ENCODE measurements around the gene PRKACG.
A peak's percentile ranks its signal among the peaks of the same experiment; 100 is the strongest.
"Not testable (repeated sequence)": the region's sequence is repeated elsewhere in the genome, so short reads cannot be mapped to it uniquely, and the experiment has no call there.

PRKACG gene

DNA sequence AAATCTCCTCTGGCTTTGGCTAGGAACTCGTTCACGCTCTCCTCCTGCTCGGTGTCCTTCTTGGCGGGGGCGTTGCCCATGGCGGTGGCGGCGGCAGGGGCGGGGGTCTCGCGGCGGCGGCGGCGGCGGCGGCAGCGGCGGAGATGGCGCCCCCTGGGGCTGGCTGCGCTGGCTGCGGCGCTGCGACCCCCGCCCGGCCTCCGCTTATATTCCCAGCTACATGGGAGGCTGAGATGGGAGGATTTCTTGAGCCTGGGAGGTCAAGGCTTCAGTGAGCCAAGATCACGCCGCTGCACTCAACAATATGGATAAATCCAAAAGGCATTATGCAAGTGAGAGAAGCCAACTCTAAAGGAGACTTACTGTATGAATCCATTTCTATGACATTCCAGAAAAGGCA is at the start of gene PRKACG:
Gene PRKACG, minus strand, starts transcription at position 101 of the 400 bp plus-strand sequence. Its CDS starts 21 bp downstream, at position 80.
- no peak for DNase-seq

DNA sequence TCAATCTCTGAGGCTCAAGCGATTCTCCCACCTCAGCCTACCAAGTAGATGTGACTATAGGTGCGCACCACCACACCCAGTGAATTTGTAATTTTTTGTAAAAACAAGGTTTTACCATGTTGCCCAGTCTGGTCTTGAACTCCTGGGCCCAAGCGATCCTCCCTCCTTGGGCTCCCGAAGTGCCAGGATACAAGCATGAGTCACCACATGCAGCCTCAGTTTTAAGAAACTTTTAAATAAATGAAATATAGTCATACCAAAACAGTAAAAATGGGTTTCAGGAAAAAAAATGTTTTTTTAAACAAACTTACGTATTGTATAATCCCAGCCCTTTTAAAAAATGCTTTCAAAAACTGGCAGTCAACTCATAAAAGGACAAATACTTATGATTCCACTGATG is 48.3 kb upstream of the PRKACG start:
- no peak for DNase-seq

DNA sequence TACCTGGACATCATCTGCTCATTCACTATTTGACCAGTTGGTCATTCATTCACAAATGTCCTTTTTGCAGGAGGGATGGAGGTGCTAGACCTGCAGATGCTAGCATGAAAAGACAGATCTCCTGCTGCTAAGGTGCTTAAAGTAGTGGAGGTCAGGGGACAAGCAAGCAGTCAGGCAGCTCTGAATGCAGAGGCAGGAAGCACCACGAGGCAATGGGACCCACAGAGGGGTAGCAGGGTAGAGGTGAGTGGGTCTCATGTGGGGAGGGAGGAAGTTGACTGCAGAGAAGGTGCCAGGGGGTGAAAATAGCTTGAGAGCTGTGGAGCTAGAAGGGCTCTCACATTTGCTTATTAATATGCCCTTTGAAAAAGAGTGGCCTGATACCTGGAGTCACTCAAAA is 46.9 kb upstream of the PRKACG start:
- no peak for DNase-seq

DNA sequence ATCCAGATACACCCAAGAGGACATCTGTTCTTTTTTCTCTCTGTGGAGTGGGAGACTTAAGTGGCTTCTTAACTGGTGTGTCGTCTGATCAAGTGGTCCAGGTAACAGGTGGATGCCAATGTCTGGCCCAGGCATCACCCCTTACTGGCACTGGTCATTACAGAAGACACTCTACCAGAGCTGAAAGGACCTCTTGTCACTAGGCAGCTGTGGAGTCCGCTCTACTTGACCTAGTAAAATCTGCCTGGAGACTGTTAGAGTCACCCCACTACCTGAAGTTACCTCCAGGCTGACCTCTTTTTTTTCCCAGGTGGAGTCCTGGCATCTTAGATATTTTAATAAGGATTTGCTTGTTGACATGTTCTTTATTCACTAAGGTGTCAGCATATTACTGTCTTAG is 44.2 kb upstream of the PRKACG start:
- DNase-seq: no peak

DNA sequence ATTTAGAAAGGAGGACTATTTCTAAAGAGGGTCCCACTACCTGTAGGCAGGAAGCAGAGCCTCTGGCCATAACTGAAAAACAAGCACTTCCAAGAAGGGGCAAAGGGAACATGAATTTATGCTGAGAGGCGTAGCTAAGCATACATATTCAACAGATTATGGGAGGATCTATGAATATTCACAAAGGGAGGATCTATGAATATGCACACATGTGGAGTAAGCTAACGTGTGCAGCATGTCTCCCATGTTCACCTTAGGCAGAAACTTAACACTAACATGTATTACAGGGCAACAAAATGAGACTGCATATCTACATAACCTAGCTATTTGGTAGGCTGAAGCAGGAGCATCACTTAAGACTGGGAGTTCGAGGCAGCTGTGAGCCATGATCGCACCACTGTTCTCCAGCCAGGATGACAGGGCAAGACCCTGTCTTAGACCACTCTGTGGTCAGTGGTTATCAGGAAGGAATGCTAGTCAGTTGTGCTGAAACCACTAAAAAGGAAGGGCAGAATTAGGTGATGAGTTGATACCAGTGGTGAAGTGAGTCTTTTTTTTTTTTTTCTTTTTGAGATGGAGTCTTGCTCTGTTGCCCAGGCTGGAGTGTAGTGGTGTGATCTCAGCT is 42.4 kb upstream of the PRKACG start:
- DNase-seq: no peak

DNA sequence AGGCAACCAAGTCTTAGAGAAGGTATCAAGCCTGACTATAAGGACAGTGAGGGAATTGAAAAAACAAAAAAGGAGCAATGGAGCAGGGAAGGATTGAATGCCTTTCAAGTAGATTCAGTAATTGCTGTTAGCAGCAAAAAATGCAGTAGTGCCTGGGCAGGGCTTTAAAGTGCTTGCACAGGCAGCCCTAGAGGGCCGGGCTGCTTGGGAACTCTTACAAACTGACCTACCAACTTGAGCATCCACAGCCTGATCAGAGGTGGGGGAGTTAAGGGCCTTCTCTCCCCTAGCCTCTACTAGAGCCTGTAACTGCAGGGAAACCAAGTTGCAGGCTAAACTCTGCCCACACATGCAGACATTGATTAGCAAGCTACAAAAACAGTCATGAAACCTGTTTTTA is 41.1 kb upstream of the PRKACG start:
- no peak for DNase-seq

DNA sequence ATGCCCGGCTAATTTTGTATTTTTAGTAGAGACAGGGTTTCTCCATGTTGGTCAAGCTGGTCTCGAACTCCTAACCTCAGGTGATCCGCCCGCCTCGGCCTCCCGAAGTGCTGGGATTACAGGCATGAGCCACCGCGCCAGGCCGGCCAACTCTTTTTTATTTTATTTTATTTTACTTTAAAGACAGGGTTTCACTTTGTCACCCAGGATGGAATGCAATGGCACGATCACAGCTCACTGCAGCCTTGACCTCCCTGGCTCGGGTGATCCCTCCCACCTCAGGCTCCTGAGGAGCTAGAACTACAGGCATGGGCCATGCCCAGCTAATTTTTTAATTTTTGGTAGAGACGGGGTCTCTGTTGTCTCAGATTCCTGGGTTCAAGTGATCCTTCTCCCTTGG is 37.0 kb upstream of the PRKACG start:
- DNase-seq: not testable (repeated sequence)

DNA sequence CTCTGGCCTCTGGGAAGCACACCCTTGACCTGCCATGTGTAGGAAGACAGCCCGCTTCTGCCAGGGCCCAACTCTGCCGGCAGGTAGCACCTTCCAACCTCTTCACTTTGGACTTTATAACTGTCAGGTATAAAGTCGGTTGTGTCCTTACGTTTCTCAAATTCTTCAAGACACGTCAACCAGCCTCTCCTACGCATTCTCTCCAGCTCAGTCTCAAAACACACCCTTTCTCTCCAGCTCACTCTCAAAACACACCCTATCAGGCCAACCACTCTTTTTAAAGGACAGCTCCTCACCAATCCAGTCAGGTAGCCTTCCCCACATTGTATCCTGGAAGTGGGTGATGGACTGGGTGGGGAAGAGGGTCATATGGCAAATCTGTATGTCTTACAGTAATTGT is 35.2 kb upstream of the PRKACG start:
- DNase-seq: no peak

DNA sequence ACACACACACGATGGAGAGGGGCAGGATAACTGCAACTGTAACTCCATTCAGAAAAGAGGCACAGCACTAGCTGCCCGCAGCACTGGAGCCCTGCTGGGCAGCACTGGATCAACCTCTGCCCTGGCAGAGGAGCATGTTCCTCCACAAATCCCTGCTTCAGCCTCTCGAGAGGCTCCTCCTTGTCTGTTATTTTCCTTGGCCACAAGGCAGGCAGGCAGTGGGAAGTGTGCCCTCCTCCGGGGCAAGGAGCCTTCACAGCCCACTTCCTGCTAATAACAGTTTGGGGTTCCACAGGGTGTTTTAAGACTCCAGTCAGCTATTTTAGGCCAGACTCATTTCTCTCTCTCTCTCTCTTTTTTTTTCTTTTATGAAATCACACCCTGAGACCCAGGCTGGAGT is 33.5 kb upstream of the PRKACG start:
- DNase-seq: no peak

DNA sequence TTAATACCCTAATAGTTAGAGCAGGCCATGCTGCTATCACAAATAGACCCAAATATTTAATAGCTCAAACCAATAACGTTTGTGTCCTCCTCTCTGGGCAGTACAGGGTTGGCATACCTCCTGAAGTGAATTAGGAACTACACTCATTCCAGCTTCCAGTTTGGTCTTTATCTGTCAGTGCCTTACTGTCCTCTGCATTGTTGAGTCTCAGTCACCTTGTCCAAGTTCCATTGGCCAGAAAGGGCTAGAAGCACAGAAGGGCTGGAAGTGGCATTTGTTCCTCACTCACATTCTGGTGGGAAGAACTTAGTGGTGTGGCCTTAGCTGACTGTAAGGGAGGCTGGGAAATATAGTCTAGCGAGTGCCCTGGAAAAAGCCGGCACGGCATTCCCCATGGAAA is 32.8 kb upstream of the PRKACG start:
- DNase-seq: no peak

DNA sequence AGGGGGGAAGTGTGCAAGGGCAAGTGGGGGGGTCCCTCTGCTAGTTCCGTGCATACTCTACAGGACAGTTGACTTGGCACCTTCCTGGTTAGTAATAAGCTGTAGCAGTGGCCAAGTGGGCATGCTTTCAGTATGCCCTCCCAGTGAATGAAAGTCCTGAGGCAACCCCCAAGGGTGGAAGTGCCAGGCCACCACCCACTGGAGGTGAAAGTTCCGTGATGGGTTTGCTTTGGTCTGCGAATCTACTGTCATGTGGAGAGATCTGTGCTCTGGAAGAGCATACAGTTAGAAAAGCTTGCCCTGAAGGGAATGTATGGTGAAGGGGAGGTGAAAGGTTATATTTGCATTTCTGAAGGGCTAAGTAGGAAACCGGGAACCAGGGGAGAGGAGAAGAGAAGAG is 31.9 kb upstream of the PRKACG start:
- no peak for DNase-seq

DNA sequence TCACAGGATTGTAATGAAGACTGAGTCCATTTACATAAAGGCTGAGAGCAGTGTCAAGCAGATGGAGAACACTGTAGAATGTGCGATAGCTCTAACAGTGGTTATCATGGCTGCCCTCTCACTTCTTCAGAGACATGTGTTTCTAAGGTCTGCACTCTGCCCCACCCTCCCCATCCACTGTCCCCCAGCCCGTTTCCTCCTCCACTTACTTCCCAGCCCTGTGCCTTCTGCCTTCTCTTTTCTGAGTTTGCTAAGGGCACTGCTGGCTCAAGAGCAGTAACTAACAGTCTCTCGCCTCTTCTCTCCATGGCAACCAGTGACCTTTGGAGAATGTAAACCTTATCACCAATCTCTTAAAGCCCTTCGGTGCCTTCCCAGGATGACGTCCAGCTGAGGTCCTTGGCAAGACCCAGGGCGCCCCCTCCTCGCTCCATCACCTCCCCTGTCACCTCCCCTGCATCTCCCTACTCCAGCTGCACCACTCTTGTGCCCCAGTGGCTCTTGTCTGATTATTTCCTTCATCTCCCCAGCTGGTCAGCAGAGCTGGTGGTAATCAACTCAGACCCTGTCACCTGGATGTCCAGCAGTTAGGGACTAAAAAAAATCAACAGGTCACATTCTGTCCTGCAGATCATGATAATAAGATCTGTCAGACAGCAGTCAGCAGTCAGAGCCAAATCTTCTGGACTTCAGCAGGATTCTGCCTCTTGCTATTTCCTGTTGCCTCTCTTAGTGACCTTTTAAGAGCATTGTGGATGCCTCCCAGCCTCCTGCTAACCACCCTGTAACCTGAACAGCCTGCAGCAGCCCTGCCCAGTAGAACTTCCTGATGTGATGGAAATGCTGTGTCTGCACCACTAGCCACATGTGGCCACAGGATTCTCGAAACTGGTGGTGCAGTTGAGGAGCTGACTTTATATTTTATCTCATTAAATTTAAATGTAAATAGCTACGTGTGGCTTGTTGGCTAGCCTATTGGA is 30.6 kb upstream of the PRKACG start:
- no peak for DNase-seq

DNA sequence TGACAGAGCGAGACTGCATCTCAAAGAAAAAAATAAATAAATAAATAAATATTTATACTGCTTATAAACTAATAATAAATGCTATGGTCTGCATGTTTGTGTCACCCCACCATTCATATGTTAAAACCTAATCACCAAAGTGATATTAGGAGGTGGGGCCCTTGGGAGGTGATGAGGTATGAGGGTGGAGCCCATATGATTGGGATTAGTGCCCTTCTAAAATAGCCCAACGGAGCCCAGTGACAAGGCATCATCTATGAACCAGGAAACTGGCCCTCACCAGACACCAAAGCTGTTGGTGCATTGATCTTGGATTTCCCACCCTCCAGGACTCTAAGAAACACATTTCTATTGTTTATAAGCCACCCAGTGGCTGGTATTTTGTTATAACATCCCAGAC is 26.7 kb upstream of the PRKACG start:
- no peak for DNase-seq

DNA sequence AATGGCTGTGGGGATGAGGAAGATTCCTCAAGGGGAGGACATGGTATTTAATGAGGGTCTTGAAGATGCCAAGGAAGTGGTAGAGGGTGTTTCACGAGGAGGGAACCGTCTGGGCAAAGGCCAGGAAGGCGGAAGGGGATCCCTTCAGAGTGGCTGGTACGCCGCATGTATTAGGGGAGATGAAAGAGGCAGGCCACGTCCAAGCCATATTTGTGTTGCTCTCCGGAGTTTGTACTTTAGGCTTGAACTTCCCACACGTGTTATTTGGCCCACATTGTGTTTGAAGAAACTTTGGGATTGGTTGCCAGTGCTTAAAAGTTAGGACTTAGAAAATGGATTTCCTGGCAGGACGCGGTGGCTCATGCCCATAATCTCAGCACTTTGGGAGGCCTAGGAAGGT is 22.9 kb upstream of the PRKACG start:
- no peak for DNase-seq

DNA sequence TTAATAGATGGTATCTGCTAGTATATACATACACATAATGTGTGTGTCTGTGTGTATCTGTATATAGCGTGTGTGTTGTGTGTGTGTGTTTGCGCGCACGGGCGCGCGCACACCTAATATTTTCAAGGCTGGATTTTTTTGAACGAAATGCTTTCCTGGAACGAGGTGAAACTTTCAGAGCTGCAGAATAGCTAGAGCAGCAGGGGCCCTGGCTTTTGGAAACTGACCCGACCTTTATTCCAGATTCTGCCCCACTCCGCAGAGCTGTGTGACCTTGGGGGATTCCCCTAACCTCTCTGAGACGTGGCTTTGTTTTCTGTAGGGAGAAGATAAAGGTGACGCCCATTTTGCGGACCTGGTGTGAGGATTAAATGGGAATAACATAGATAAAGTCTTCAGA is 22.4 kb upstream of the PRKACG start:
- peak; percentile 43 for DNase-seq

DNA sequence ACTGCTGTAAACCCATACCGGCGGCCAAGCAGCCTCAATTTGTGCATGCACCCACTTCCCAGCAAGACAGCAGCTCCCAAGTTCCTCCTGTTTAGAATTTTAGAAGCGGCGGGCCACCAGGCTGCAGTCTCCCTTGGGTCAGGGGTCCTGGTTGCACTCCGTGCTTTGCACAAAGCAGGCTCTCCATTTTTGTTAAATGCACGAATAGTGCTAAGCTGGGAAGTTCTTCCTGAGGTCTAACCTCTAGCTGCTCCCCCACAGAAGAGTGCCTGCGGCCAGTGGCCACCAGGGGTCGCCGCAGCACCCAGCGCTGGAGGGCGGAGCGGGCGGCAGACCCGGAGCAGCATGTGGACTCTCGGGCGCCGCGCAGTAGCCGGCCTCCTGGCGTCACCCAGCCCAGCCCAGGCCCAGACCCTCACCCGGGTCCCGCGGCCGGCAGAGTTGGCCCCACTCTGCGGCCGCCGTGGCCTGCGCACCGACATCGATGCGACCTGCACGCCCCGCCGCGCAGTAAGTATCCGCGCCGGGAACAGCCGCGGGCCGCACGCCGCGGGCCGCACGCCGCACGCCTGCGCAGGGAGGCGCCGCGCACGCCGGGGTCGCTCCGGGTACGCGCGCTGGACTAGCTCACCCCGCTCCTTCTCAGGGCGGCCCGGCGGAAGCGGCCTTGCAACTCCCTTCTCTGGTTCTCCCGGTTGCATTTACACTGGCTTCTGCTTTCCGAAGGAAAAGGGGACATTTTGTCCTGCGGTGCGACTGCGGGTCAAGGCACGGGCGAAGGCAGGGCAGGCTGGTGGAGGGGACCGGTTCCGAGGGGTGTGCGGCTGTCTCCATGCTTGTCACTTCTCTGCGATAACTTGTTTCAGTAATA is 21.8 kb upstream of the PRKACG start, which contains the start of gene FXN:
Gene FXN, plus strand, starts transcription at position 315 of the 871 bp plus-strand sequence. Its CDS starts 31 bp downstream, at position 346.
- peak; percentile 79 for DNase-seq

DNA sequence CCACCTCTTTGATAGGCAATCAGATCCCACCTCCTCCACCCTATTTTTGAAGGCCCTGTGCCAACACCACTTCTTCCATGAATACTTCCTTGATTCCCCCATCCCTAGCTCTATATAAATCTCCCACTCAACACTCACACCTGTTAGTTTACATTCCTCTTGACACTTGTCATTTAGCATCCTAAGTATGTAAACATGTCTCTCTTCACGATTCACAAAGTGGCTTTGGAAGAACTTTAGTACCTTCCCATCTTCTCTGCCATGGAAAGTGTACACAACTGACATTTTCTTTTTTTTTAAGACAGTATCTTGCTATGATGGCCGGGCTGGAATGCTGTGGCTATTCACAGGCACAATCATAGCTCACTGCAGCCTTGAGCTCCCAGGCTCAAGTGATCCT is 20.2 kb upstream of the PRKACG start:
- DNase-seq: no peak

DNA sequence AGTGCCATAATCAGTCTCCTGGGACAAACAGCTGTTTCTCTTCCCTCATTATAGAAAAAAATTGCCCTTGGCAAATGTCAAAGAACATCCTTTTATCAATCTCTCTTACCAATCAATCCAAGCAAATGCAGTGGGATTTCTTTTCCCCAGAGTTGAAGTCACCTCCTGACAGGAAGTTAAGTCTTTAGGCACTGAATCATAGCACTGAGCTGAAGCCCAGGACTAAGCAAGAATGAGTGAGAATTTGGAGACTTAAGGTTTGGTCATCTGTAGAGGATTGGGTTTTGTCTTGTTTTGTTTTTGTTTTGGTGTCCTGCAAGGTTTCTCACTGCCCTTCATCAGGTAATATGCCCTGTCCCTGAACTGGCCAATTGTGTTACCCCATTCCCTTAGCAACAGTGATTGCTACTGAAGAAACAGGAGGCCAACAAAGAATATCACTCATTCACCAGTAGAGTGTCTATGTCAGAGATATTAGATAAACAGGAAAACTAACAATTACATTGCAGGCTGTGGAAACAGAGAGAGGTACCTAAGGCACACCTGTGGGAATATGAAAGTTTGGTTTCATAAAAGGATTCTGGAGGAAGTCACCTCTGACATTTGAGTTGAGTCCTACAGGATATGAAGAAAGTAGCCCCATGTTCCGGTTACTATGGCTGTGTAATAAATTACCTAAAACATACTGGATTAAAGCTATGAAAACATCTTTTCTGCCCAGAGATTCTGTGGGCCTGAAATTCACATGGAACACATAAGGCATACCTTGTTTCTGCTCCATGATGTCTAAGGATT is 17.1 kb upstream of the PRKACG start:
- DNase-seq: peak; percentile 25

DNA sequence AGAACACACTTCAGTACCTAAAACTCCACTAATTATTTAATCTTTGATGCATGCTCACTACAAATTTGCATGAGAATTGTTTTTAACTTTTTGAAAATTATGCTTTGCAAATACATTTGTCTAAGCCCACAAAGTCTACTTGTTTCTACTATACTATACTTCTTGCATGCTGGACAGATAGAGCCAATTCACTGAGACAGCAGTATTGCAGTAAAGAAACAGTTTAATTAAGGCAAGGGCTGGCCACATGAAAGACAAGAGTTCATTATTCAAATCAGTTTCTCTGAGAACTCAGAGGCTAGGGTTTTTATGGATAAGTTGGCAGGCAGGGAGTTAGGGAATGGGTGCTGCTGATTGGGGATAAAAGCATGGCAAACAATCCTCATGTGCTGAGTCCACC is 15.6 kb upstream of the PRKACG start:
- DNase-seq: no peak

DNA sequence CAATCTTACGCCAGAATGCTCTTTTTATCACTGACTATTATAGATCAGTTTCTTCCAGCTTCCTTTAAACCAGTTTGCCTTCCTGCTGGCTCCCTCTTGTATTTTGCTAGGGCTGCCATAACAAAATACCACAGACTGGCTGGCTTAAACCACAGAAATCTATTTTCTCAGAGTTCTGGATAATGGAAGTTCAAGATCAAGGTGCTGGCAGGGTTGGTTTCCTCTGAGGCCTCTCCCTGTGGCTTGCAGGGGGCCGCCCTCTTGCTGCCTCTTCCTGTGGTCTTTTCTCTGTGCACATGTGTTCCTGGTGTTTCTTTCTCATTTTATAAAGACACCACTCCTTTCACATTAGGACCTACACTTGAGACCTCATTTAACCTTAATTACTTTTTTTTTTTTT is 14.8 kb upstream of the PRKACG start:
- DNase-seq: no peak

DNA sequence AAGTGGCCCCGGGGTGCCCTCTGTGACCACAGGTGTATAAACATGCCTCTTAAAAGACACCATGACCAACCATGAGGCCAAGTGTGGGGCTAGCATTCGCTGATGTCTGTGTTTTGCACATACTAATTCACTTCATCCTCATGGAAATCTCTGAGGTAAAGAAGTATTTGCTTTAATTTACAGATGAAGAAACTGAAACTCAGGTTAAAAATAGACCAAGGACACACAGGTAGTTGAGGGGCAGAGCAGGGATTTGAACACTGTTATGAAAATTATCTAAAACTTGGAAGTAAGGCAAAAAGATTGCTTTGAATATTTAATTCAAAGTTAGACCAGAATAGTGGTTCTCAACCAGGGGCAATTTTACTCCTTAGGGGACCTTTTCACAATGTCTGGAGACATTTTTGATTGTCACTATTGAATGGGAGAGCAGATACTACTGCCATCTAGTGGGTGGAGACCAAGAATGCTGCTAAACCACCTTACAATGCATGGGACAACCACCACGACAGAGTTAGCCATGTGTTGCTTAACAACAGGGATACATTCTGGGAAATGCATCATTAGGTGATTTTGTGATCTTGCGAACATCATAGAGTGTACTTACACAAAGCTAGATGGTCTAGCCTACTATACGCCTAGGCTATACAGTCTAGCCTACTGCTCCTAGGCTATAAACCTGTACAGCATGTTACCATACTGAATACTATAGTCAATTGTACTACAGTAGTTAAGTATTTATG is 13.6 kb upstream of the PRKACG start:
- DNase-seq: peak; percentile 60

DNA sequence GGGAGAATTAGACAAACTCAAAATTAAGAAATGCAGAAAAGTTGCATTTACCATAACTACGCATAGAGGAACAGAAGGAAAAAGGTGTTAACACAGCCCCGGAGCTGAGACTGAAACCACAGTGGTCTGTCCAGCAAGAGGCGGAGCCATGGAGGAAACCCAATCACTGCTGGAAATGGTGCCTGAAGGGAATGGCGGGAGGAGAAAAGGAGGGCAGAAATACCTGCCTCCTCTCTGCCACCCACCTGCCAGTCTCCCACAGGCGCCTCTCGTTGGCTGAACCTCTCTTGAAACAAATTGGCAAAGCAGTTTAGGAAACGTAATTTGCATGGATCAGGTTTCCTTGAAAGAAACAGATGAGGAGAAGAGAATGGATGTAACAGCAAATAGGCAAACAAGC is 9.7 kb upstream of the PRKACG start:
- DNase-seq: no peak
